ENCODE data around the gene SP3. TPM values are rescaled to one million over a fixed set of nuclear protein-coding genes. Genes with fewer than 3 reads are reported as not detected.

SP3 gene
- total RNA-seq, 2 donors from 2014 or later, result 123 to 155 TPM

DNA sequence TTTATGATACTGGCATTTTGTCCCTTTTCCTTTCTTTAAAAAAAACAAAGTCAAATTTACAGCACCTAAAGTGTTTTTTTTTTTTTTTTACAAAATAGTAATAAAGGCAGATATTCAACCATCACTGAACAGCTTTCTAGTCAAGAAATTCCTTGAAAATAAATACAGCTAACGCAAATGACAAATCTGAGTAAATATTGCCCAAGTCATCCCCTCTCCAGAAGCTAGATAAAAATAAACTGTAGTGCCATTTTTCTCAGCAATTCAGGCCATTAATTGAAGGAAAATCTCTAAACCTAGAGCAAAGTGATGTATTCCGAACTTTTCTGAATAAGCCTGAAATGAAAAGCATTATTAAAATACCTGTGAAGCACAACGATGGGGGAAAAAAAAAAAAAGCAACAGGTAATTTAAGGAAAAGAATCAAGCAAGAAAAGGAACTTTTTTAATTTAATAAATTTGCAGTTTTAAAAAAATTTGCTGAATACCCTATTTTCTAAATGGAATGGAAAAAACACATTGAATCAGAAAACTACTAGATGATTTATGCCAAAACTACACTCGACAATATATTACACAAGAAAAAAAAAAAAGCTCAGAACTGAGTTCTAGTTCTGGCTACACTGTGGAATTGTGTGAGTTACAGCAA, 6.9 kb downstream of the SP3 start:
- Mint-ChIP-seq H3K4me1 (peaks cover 66% of the 10 kb centered on the region), H3K4me3 (peak overlapping the region; percentile 69), H3K27me3 (no peaks in the 10 kb centered on the region), H3K27ac (peak overlapping the region; percentile 81), H3K36me3 (ENCODE audit: low read depth) (peaks cover 2% of the 10 kb centered on the region)
- DNase-seq, result no peak
- no peaks in the 10 kb centered on the region for H3K9me3 ChIP-seq (ENCODE audit: control insufficient read depth, low read length, poor library complexity, severe bottlenecking)
- no peak for ATAC-seq

DNA sequence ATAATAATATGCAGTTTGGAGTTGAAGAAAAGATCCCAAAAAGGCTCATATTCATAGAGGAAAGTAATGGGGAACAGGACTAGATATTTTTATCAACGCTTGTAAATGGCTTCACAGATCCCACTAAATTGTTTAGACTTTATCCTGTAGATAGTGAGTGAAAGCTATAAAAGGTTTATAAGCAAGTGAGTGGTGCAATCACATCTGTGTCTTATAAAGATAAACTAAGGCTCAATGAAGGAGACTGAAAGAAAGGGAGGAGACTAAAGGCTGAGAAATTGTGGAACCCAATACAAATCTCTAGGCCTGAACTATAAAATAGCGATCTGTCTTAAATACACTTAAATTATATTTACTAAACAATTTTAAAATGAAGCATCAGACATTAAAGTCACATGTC, 7.7 kb downstream of the SP3 start:
- Mint-ChIP-seq H3K27ac (peak overlapping the region; percentile 81), H3K4me3 (peak overlapping the region; percentile 5), H3K4me1 (peaks cover 68% of the 10 kb centered on the region), H3K27me3 (no peaks in the 10 kb centered on the region), H3K36me3 (ENCODE audit: low read depth) (peaks cover 3% of the 10 kb centered on the region)
- ATAC-seq (no peak), DNase-seq (no peak)
- H3K9me3 ChIP-seq (ENCODE audit: control insufficient read depth, low read length, poor library complexity, severe bottlenecking), result no peaks in the 10 kb centered on the region

DNA sequence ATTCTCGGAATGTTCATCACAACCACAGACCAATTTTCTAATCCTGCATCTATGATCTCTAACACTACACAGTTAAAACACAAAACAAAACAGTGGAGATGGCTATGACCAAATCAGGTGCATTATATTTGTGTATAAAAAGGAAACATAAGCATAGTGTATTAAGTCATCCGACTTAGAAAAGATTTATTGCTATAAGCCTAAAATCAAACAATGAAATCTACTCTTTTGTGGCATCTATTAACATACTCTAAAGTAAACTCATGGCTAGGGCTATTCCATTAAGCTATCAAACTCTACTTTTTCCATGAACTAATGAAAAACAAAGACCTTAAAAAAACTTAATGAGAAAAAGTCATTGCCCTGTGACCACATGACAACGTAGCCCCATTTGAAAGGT, 8.7 kb downstream of the SP3 start:
- ATAC-seq (no peak), DNase-seq (no peak)
- H3K4me1 Mint-ChIP-seq, result peaks cover 72% of the 10 kb centered on the region
- H3K27me3 Mint-ChIP-seq, result no peaks in the 10 kb centered on the region
- peaks cover 4% of the 10 kb centered on the region for H3K36me3 Mint-ChIP-seq (ENCODE audit: low read depth)
- H3K9me3 ChIP-seq (ENCODE audit: control insufficient read depth, low read length, poor library complexity, severe bottlenecking), result no peaks in the 10 kb centered on the region
- peak overlapping the region; percentile 64 for H3K4me3 Mint-ChIP-seq
- H3K27ac Mint-ChIP-seq, result peak overlapping the region; percentile 81

GRCh38 chr2:173955867-173956266, 9.3 kb downstream of the SP3 start:
- ATAC-seq, result no peak
- H3K4me3 Mint-ChIP-seq, result peak overlapping the region; percentile 64
- H3K27ac Mint-ChIP-seq, result peak overlapping the region; percentile 53
- H3K27me3 Mint-ChIP-seq, result no peaks in the 10 kb centered on the region
- H3K36me3 Mint-ChIP-seq (ENCODE audit: low read depth), result peaks cover 4% of the 10 kb centered on the region
- H3K9me3 ChIP-seq (ENCODE audit: control insufficient read depth, low read length, poor library complexity, severe bottlenecking), result no peaks in the 10 kb centered on the region
- no peak for DNase-seq
- peaks cover 69% of the 10 kb centered on the region for H3K4me1 Mint-ChIP-seq

- H3K9me3 ChIP-seq (ENCODE audit: control insufficient read depth, low read length, poor library complexity, severe bottlenecking), result no peaks in the 10 kb centered on the region
- peak; percentile 27 for ATAC-seq
- Mint-ChIP-seq H3K4me3 (peak overlapping the region; percentile 47), H3K27me3 (no peaks in the 10 kb centered on the region), H3K27ac (peak overlapping the region; percentile 53), H3K4me1 (peaks cover 70% of the 10 kb centered on the region), H3K36me3 (ENCODE audit: low read depth) (peaks cover 4% of the 10 kb centered on the region)
- DNase-seq, result no peak
Observed at GRCh38 chr2:173955004-173955403, 10.2 kb downstream of the SP3 start.

GRCh38 chr2:173953047-173953424, 12.1 kb downstream of the SP3 start:
- no peak for DNase-seq
- peaks cover 4% of the 10 kb centered on the region for H3K36me3 Mint-ChIP-seq (ENCODE audit: low read depth)
- H3K4me3 Mint-ChIP-seq, result peak overlapping the region; percentile 34

DNA sequence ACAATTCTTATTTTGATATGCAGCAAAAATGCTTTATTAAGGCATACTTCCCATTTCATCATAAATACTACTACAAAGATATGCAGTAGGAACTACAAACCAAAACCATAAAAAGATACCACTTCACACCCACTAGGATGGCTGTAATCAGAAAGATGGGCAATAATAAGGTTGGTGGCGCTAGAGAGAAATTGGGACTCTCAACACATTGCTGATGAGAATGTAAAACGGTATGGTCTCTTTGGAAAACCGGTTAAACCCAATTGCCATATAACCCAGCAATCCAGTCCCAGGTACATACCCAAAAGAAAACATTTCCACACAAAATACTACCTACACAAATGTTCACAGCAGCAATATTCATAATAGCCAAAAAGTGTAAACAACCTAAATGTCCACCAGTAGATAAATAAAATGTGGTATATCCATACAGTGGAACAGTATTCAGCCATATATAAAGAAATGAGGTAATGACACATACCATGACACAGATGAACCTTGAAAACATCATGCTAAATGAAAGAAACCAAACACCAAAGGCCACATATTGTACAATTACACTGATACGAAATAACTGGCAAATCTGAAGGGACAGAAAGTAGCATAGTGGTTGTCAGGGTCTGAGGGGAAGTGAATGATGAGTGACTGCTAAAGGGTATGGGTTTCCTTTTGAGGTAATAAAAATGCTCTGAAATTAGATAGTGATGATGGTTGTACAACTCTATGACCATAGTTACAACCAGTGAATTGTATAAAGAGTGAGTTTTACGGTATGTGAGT, 12.7 kb downstream of the SP3 start:
- Mint-ChIP-seq H3K4me3 (peak overlapping the region; percentile 34), H3K36me3 (ENCODE audit: low read depth) (peaks cover 4% of the 10 kb centered on the region)

More at GRCh38 chr2:173953047-173953424, 12.1 kb downstream of the SP3 start:
- H3K27ac Mint-ChIP-seq, result peak overlapping the region; percentile 34
- H3K27me3 Mint-ChIP-seq, result no peaks in the 10 kb centered on the region
- peaks cover 65% of the 10 kb centered on the region for H3K4me1 Mint-ChIP-seq
- no peak for ATAC-seq
- no peaks in the 10 kb centered on the region for H3K9me3 ChIP-seq (ENCODE audit: control insufficient read depth, low read length, poor library complexity, severe bottlenecking)

DNA sequence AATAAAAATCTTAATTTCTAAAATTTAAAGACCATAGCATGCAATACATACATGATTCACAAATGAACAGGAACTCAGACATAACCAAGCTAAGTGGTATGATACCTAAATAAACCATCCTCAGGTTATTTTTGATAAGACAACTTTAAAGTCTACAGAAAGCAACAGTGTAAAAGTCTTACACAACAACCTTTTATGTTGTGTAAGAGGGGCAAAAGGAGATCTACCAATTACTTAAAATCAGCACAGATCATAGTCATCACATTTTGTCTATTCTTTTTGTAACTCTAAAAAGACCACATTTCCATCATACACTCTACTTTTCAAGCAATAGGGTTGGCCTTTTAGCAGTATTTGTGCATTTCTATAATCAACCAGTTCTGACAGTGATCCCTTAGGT, 16.3 kb downstream of the SP3 start:
- H3K4me3 Mint-ChIP-seq, result peak overlapping the region; percentile 49
- ATAC-seq, result no peak
- no peak overlapping the region for H3K27ac Mint-ChIP-seq
- H3K4me1 Mint-ChIP-seq, result peaks cover 56% of the 10 kb centered on the region
- peaks cover 6% of the 10 kb centered on the region for H3K36me3 Mint-ChIP-seq (ENCODE audit: low read depth)
- no peaks in the 10 kb centered on the region for H3K27me3 Mint-ChIP-seq
- no peak for DNase-seq
- no peaks in the 10 kb centered on the region for H3K9me3 ChIP-seq (ENCODE audit: control insufficient read depth, low read length, poor library complexity, severe bottlenecking)

More for the DNA sequence above, 12.7 kb downstream of the SP3 start:
- H3K4me1 Mint-ChIP-seq, result peaks cover 67% of the 10 kb centered on the region
- H3K27me3 Mint-ChIP-seq, result no peaks in the 10 kb centered on the region
- H3K27ac Mint-ChIP-seq, result no peak overlapping the region
- ATAC-seq (no peak), DNase-seq (no peak)
- no peaks in the 10 kb centered on the region for H3K9me3 ChIP-seq (ENCODE audit: control insufficient read depth, low read length, poor library complexity, severe bottlenecking)

DNA sequence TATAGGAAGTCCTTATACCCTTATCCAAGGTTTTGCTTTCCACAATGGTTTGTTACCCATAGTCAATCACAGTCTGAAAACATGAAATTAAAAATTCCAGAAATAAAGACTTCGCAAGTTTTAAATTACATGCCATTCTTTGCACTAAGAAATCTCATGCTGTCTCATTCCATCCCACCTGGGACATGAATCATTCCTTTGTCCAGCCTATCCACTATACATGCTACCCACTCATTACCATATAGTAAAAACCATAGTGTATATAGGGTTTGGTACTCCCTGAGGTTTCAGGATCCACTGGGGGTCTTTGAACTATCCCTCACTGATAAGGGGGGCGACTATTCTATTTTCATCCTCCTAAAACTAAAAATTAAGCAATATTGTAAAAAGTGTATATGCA, 17.0 kb downstream of the SP3 start:
- Mint-ChIP-seq H3K36me3 (ENCODE audit: low read depth) (peaks cover 6% of the 10 kb centered on the region), H3K4me1 (peaks cover 61% of the 10 kb centered on the region), H3K4me3 (no peak overlapping the region), H3K27ac (no peak overlapping the region), H3K27me3 (no peaks in the 10 kb centered on the region)
- H3K9me3 ChIP-seq (ENCODE audit: control insufficient read depth, low read length, poor library complexity, severe bottlenecking), result no peaks in the 10 kb centered on the region
- ATAC-seq, result no peak
- DNase-seq, result no peak

GRCh38 chr2:173947131-173947530, 18.0 kb downstream of the SP3 start:
- H3K9me3 ChIP-seq (ENCODE audit: control insufficient read depth, low read length, poor library complexity, severe bottlenecking), result no peaks in the 10 kb centered on the region
- H3K27me3 Mint-ChIP-seq, result no peaks in the 10 kb centered on the region
- DNase-seq (no peak), ATAC-seq (no peak)
- H3K27ac Mint-ChIP-seq, result peak overlapping the region; percentile 83
- H3K4me3 Mint-ChIP-seq, result no peak overlapping the region
- H3K36me3 Mint-ChIP-seq (ENCODE audit: low read depth), result peaks cover 2% of the 10 kb centered on the region
- H3K4me1 Mint-ChIP-seq, result peaks cover 59% of the 10 kb centered on the region

DNA sequence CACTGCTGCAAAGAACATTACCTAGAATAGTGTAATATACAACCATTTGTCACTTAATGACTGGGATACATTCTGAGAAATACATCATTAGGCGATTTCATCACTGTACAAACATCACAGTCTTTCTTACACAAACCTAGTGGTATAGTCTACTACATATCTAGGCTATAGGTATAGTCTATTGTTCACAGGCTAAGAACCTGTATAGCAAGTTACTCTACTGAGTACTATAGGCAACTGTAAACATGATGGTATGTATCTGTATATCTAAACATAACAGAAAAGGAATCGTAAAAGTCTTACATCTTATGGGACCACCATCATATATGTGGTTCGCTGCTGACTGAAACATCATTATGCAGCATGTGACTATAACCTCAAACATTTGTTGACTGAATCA, 21.4 kb downstream of the SP3 start:
- Mint-ChIP-seq H3K36me3 (ENCODE audit: low read depth) (peaks cover 4% of the 10 kb centered on the region), H3K27me3 (no peaks in the 10 kb centered on the region), H3K4me1 (peaks cover 64% of the 10 kb centered on the region), H3K4me3 (no peak overlapping the region), H3K27ac (no peak overlapping the region)
- ATAC-seq (no peak), DNase-seq (no peak)
- no peaks in the 10 kb centered on the region for H3K9me3 ChIP-seq (ENCODE audit: control insufficient read depth, low read length, poor library complexity, severe bottlenecking)

DNA sequence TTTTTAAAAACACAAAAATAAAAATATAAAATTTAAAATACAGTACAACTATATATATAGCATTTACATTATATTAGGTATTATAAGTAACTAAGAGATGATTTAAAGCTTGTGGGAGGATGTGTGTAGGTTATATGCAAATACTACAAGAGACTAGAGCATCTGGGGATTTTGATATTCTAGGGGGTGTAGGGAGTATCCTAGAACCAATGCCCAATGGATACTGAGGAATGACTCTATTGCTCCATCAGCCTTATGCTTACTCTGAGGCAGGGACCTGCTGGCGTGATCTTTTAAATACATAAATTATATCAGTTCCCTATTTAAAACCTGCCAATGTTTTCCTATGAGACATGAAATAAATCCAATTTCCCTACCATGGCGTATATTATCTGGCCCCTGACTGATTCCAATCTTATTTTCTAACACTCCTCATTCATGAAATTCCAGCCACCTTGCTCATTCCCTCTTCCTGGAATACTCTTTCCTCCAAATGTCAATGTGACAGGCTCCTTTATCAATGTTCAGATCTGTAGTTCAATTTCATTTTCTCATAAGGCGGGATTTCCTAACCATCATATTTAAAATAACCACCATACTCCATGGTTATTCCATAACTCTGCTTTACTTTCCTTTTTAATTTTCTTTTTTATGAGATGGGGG, 22.2 kb downstream of the SP3 start:
- ATAC-seq (no peak), DNase-seq (no peak)
- no peak overlapping the region for H3K4me3 Mint-ChIP-seq
- H3K27ac Mint-ChIP-seq, result no peak overlapping the region
- H3K36me3 Mint-ChIP-seq (ENCODE audit: low read depth), result peaks cover 4% of the 10 kb centered on the region
- no peaks in the 10 kb centered on the region for H3K9me3 ChIP-seq (ENCODE audit: control insufficient read depth, low read length, poor library complexity, severe bottlenecking)
- no peaks in the 10 kb centered on the region for H3K27me3 Mint-ChIP-seq
- peaks cover 66% of the 10 kb centered on the region for H3K4me1 Mint-ChIP-seq

- DNase-seq, result no peak
- H3K4me3 Mint-ChIP-seq, result peak overlapping the region; percentile 28
- ATAC-seq, result no peak
- no peaks in the 10 kb centered on the region for H3K27me3 Mint-ChIP-seq
- H3K36me3 Mint-ChIP-seq (ENCODE audit: low read depth), result peaks cover 2% of the 10 kb centered on the region
- peak overlapping the region; percentile 85 for H3K27ac Mint-ChIP-seq
- no peaks in the 10 kb centered on the region for H3K9me3 ChIP-seq (ENCODE audit: control insufficient read depth, low read length, poor library complexity, severe bottlenecking)
- H3K4me1 Mint-ChIP-seq, result peaks cover 59% of the 10 kb centered on the region
Observed at GRCh38 chr2:173941567-173941966, 23.6 kb downstream of the SP3 start.
